ENCODE data around the gene LAMP2. TPM values are rescaled to one million over a fixed set of nuclear protein-coding genes. Genes with fewer than 3 reads are reported as not detected.

The LAMP2 gene
- total RNA-seq, 1 donor from 2014 or later = 45.5 TPM

DNA sequence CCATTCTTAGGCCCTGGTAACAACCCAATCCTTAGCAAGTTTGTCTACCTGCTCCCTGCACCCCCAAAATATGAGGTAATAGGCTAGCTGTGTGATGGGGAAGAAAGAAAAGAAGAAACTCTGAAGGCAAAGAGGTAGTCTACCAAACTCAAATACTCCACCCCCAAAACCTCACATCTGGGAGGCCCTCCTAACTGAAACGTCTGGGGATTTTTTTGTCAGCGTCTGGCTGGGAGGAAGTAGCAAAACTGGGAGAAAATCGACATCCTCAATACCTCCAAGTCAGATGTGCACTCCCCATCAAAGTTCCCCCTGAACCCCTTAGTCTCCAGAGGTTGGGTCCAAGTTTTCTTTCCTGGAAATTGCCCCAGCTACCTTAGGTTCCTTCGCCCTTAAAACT lies 1.0 kb downstream of the LAMP2 start:
- no peaks in the 10 kb centered on the region for H3K9me3 Mint-ChIP-seq
- no peak for TF ChIP-seq CTCF (conservative IDR thresholded peaks at IDR 0.05)
- no peak overlapping the region for H3K27ac Mint-ChIP-seq (ENCODE audit: unreplicated experiment)
- H3K4me3 Mint-ChIP-seq = peak overlapping the region; percentile 95
- peaks cover 11% of the 10 kb centered on the region for H3K4me1 Mint-ChIP-seq
- peaks cover 4% of the 10 kb centered on the region for H3K36me3 Mint-ChIP-seq (ENCODE audit: low read depth)
- no peaks in the 10 kb centered on the region for H3K27me3 Mint-ChIP-seq (ENCODE audit: low read depth)
- no peak for DNase-seq (ENCODE audit: low read depth, low spot score)

- H3K27ac Mint-ChIP-seq (ENCODE audit: unreplicated experiment) = no peak overlapping the region
- H3K4me3 Mint-ChIP-seq = no peak overlapping the region
- H3K36me3 Mint-ChIP-seq (ENCODE audit: low read depth) = peaks cover 4% of the 10 kb centered on the region
- H3K27me3 Mint-ChIP-seq (ENCODE audit: low read depth) = no peaks in the 10 kb centered on the region
- no peak for DNase-seq (ENCODE audit: low read depth, low spot score)
- H3K9me3 Mint-ChIP-seq = no peaks in the 10 kb centered on the region
- peaks cover 11% of the 10 kb centered on the region for H3K4me1 Mint-ChIP-seq
- no peak for TF ChIP-seq CTCF (conservative IDR thresholded peaks at IDR 0.05)
These were observed 4.7 kb downstream of the LAMP2 start for GRCh38 chrX:120464411-120464810.

- Mint-ChIP-seq H3K4me1 (peaks cover 6% of the 10 kb centered on the region), H3K27me3 (ENCODE audit: low read depth) (no peaks in the 10 kb centered on the region), H3K9me3 (no peaks in the 10 kb centered on the region), H3K36me3 (ENCODE audit: low read depth) (no peaks in the 10 kb centered on the region), H3K4me3 (no peak overlapping the region), H3K27ac (ENCODE audit: unreplicated experiment) (no peak overlapping the region)
- no peak for TF ChIP-seq CTCF (conservative IDR thresholded peaks at IDR 0.05)
- no peak for DNase-seq (ENCODE audit: low read depth, low spot score)
These were observed 5.9 kb downstream of the LAMP2 start for GRCh38 chrX:120463241-120463640.

- H3K27me3 Mint-ChIP-seq (ENCODE audit: low read depth) = no peaks in the 10 kb centered on the region
- TF ChIP-seq CTCF (conservative IDR thresholded peaks at IDR 0.05) = no peak
- no peak overlapping the region for H3K4me3 Mint-ChIP-seq
- peaks cover 2% of the 10 kb centered on the region for H3K4me1 Mint-ChIP-seq
- no peaks in the 10 kb centered on the region for H3K9me3 Mint-ChIP-seq
- no peaks in the 10 kb centered on the region for H3K36me3 Mint-ChIP-seq (ENCODE audit: low read depth)
- DNase-seq (ENCODE audit: low read depth, low spot score) = no peak
- no peak overlapping the region for H3K27ac Mint-ChIP-seq (ENCODE audit: unreplicated experiment)
These were observed 6.7 kb downstream of the LAMP2 start for GRCh38 chrX:120462370-120462769.

GRCh38 chrX:120459309-120459708 lies 9.8 kb downstream of the LAMP2 start:
- DNase-seq (ENCODE audit: low read depth, low spot score) = no peak
- H3K4me1 Mint-ChIP-seq = no peaks in the 10 kb centered on the region
- no peak overlapping the region for H3K27ac Mint-ChIP-seq (ENCODE audit: unreplicated experiment)
- no peak for TF ChIP-seq CTCF (conservative IDR thresholded peaks at IDR 0.05)
- no peak overlapping the region for H3K4me3 Mint-ChIP-seq
- H3K36me3 Mint-ChIP-seq (ENCODE audit: low read depth) = no peaks in the 10 kb centered on the region
- H3K9me3 Mint-ChIP-seq = no peaks in the 10 kb centered on the region
- H3K27me3 Mint-ChIP-seq (ENCODE audit: low read depth) = no peaks in the 10 kb centered on the region

DNA sequence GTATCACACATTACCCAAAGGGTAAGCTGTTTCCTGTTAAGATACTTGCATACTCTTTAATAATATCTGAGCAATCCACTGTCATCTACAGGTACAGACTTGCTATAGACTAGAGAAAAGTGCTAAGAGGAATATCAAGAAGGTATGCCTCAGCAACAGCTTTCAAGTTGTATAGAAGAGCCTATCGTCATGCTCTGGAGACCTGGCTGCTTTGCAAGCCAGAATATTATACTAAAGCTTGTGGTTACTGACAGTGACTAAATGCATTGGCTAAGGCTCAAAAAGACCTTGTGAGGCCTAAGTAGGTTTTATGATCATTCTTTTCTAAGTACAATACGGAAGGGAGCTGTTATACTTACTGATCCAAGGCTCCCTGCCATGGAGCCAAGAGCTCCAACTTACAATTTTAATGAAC lies 11.3 kb downstream of the LAMP2 start:
- DNase-seq (ENCODE audit: low read depth, low spot score) = no peak
- Mint-ChIP-seq H3K9me3 (no peaks in the 10 kb centered on the region), H3K27me3 (ENCODE audit: low read depth) (no peaks in the 10 kb centered on the region), H3K27ac (ENCODE audit: unreplicated experiment) (no peak overlapping the region), H3K4me3 (no peak overlapping the region), H3K4me1 (no peaks in the 10 kb centered on the region), H3K36me3 (ENCODE audit: low read depth) (peaks cover 4% of the 10 kb centered on the region)
- TF ChIP-seq CTCF (conservative IDR thresholded peaks at IDR 0.05) = no peak
